Measurements from ENCODE around the gene RELB. TPM values are rescaled to one million over a fixed set of nuclear protein-coding genes. Genes with fewer than 3 reads are reported as not detected.
A peak's percentile ranks its signal among the peaks of the same experiment; 100 is the strongest.

The RELB gene
- total RNA-seq (2021) (11.9 and 13.1 TPM in 2 replicates), Bru-seq, nascent RNA (percentile 46 among the genes with signal in this experiment), BruChase-seq, experiment 1, labeled RNA remaining after a 2-hour chase (percentile 53 among the genes with signal in this experiment), BruChase-seq, experiment 2, labeled RNA remaining after a 6-hour chase (percentile 55 among the genes with signal in this experiment)
- long read RNA-seq, transcript RELB-202 (11 exons, 2,219 nt), result major isoform, 8 of 10 reads
- long read RNA-seq, partial matches to known transcripts, result 1 of 10 reads
- long read RNA-seq, other reads (novel, unspliced or antisense), result 1 of 10 reads

- H3K9me3 ChIP-seq (ENCODE audit: low read depth, low read length, poor library complexity, severe bottlenecking), result no peaks in the 10 kb centered on the region
- intact Hi-C loops (cut with micrococcal nuclease; ENCODE audit: unreplicated experiment), result loop anchor here (5.0 kb wide), 1 partner anchor 91 kb away; the partner anchor contains the start of gene PPP1R37
- peak; percentile 93 for DNase-seq (ENCODE audit: low spot score)
- H3K4me1 ChIP-seq (ENCODE audit: insufficient read depth, low read length, poor library complexity, severe bottlenecking), result peaks cover 6% of the 10 kb centered on the region
- H3K27me3 ChIP-seq (replicated peaks; ENCODE audit: insufficient read depth, low read depth, low read length, poor library complexity), result no peaks in the 10 kb centered on the region
- BruUV-seq (replicated peaks), result no TSS peak
- TF ChIP-seq CTCF (conservative IDR thresholded peaks at IDR 0.05; ENCODE audit: low read depth, low read length), result no peak
- TF ChIP-seq EZH2 (IDR thresholded peaks at IDR 0.05; ENCODE audit: borderline replicate concordance, low read depth, low read length, poor library complexity, severe bottlenecking), result no peak
- peak within 1 kb of the TSS; percentile 89 for H3K27ac ChIP-seq (ENCODE audit: low read depth, low read length, poor library complexity, severe bottlenecking)
- H3K4me3 ChIP-seq (ENCODE audit: low read depth, low read length, poor library complexity, severe bottlenecking), result peak within 1 kb of the TSS; percentile 79
- CTCF ChIA-PET, result interaction anchor here (0.6 kb wide), 2 partner anchors 11 to 312 kb away, joined by 3 to 15 read pairs; no protein-coding TSS in a partner anchor
- no peaks in the 10 kb centered on the region for H3K36me3 ChIP-seq (ENCODE audit: insufficient read depth, low read length, poor library complexity, severe bottlenecking)
- POLR2A ChIA-PET (ENCODE audit: low non-redundant PET), result interaction anchor here (0.6 kb wide), 1 partner anchor 405 kb away, joined by 3 read pairs; no protein-coding TSS in a partner anchor
These were observed at the start of gene RELB for GRCh38 chr19:45001087-45001739. Gene RELB, plus strand, starts transcription at chr19:45001464. Its CDS starts 116 bp downstream, at chr19:45001580.

- H3K9me3 ChIP-seq (ENCODE audit: low read depth, low read length, poor library complexity, severe bottlenecking), result no peaks in the 10 kb centered on the region
- POLR2A ChIA-PET (ENCODE audit: low non-redundant PET), result no interaction called here
- DNase-seq (ENCODE audit: low spot score), result no peak
These were observed 47.0 kb upstream of the RELB start for GRCh38 chr19:44954278-44954648.

More at GRCh38 chr19:44954278-44954648, 47.0 kb upstream of the RELB start:
- CTCF ChIA-PET, result no interaction called here
- H3K4me3 ChIP-seq (ENCODE audit: low read depth, low read length, poor library complexity, severe bottlenecking), result peak overlapping the region; percentile 99
- H3K27ac ChIP-seq (ENCODE audit: low read depth, low read length, poor library complexity, severe bottlenecking), result peak overlapping the region; percentile 90
- H3K4me1 ChIP-seq (ENCODE audit: insufficient read depth, low read length, poor library complexity, severe bottlenecking), result peaks cover 15% of the 10 kb centered on the region
- H3K27me3 ChIP-seq (replicated peaks; ENCODE audit: insufficient read depth, low read depth, low read length, poor library complexity), result no peaks in the 10 kb centered on the region
- no TSS peak for BruUV-seq (replicated peaks)
- TF ChIP-seq EZH2 (IDR thresholded peaks at IDR 0.05; ENCODE audit: borderline replicate concordance, low read depth, low read length, poor library complexity, severe bottlenecking) (no peak), CTCF (conservative IDR thresholded peaks at IDR 0.05; ENCODE audit: low read depth, low read length) (no peak)
- intact Hi-C loops (cut with micrococcal nuclease; ENCODE audit: unreplicated experiment), result loop anchor here (5.0 to 10.0 kb wide), 3 partner anchors 172 to 269 kb away; no protein-coding TSS in a partner anchor
- H3K36me3 ChIP-seq (ENCODE audit: insufficient read depth, low read length, poor library complexity, severe bottlenecking), result no peaks in the 10 kb centered on the region

Data from A673 (cell line).